HEK293T (cell line): ENCODE measurements around the gene INPP5A.

ENCODE experiments used
- CTCF ChIA-PET: fragments of 350-600 bp; formaldehyde crosslinking; extraction: SDS; loops from one replicate; lab custom pipeline; 2021; ENCODE audit warnings: antibody characterized with exemption, inconsistent platforms; lab: Yijun Ruan, JAX
- POLR2A ChIA-PET: fragments of 350-600 bp; formaldehyde crosslinking; extraction: SDS; loops from one replicate; lab custom pipeline; 2020; ENCODE audit warnings: antibody characterized with exemption, inconsistent platforms; lab: Yijun Ruan, JAX
- DNase-seq: peaks from one replicate; pipeline ENCODE4 v3.0.0; 2012; ENCODE audit warnings: mixed read lengths; ENCODE audit errors: extremely low spot score
- ARNT ChIP-seq: fragments of 450-650 bp; IDR thresholded peaks from 2 replicates; pipeline ENCODE4 v1.6.1; 2017; ENCODE audit warnings: mild to moderate bottlenecking
- BHLHE40 ChIP-seq: fragments of 450-650 bp; IDR thresholded peaks from 2 replicates; pipeline ENCODE4 v1.6.1; 2016; ENCODE audit warnings: mild to moderate bottlenecking, moderate library complexity, borderline replicate concordance
- CTBP1 ChIP-seq: fragments of 450-650 bp; IDR thresholded peaks from 2 replicates; pipeline ENCODE4 v1.6.1; 2016; ENCODE audit warnings: borderline replicate concordance
- ELF4 ChIP-seq: fragments of 450-650 bp; IDR thresholded peaks from 2 replicates; pipeline ENCODE4 v1.6.1; 2017; ENCODE audit warnings: antibody characterized with exemption
- FOXA1 ChIP-seq: fragments of 450-650 bp; IDR thresholded peaks from 2 replicates; pipeline ENCODE4 v1.6.1; 2016; ENCODE audit warnings: mild to moderate bottlenecking
- FOXK2 ChIP-seq: fragments of 450-650 bp; IDR thresholded peaks from 2 replicates; pipeline ENCODE4 v1.6.1; 2016; ENCODE audit warnings: mild to moderate bottlenecking
- FOXM1 ChIP-seq: fragments of 450-650 bp; IDR thresholded peaks from 2 replicates; pipeline ENCODE4 v1.6.1; 2017; ENCODE audit warnings: mild to moderate bottlenecking, borderline replicate concordance
- HDGF ChIP-seq: fragments of 450-650 bp; IDR thresholded peaks from 2 replicates; pipeline ENCODE4 v1.6.1; 2017; ENCODE audit warnings: antibody characterized with exemption, borderline replicate concordance
- L3MBTL2 ChIP-seq: fragments of 450-650 bp; conservative IDR thresholded peaks from 2 replicates; pipeline ENCODE4 v1.6.1; 2016; ENCODE audit warnings: mild to moderate bottlenecking
- LEF1 ChIP-seq: fragments of 450-650 bp; IDR thresholded peaks from 2 replicates; pipeline ENCODE4 v1.6.1; 2017; ENCODE audit warnings: mild to moderate bottlenecking, borderline replicate concordance
- NFRKB ChIP-seq: fragments of 450-650 bp; IDR thresholded peaks from 2 replicates; pipeline ENCODE4 v1.6.1; 2016; ENCODE audit warnings: mild to moderate bottlenecking, moderate library complexity
- PKNOX1 ChIP-seq: fragments of 450-650 bp; IDR thresholded peaks from 2 replicates; pipeline ENCODE4 v1.6.1; 2016
- SP1 ChIP-seq: fragments of 450-650 bp; IDR thresholded peaks from 2 replicates; pipeline ENCODE4 v1.6.1; 2017
- SUZ12 ChIP-seq: fragments of 450-650 bp; IDR thresholded peaks from 2 replicates; pipeline ENCODE4 v1.6.1; 2016; ENCODE audit warnings: mild to moderate bottlenecking
- TARDBP ChIP-seq: fragments of 450-650 bp; IDR thresholded peaks from 2 replicates; pipeline ENCODE4 v1.6.1; 2016
- ZNF384 ChIP-seq: fragments of 450-650 bp; IDR thresholded peaks from 2 replicates; pipeline ENCODE4 v1.6.1; 2016

INPP5A gene

GRCh38 chr10:132624847-132625471, 87.4 kb downstream of the INPP5A start:
- ChIA-PET POLR2A (no interaction called here), CTCF (no interaction called here)
- TF ChIP-seq NFRKB: no peak
- no peak for TF ChIP-seq TARDBP
- DNase-seq: no peak

- TF ChIP-seq ZNF384 (no peak), HDGF (no peak), BHLHE40 (no peak), ARNT (no peak), FOXK2 (no peak), TARDBP (no peak), PKNOX1 (no peak), SP1 (no peak), ELF4 (no peak), LEF1 (no peak), FOXA1 (no peak), FOXM1 (no peak), NFRKB (no peak), L3MBTL2 (no peak), CTBP1 (no peak)
- ChIA-PET CTCF (no interaction called here), POLR2A (no interaction called here)
- DNase-seq: no peak
Measured at GRCh38 chr10:132626019-132626760, 88.6 kb downstream of the INPP5A start.

DNA sequence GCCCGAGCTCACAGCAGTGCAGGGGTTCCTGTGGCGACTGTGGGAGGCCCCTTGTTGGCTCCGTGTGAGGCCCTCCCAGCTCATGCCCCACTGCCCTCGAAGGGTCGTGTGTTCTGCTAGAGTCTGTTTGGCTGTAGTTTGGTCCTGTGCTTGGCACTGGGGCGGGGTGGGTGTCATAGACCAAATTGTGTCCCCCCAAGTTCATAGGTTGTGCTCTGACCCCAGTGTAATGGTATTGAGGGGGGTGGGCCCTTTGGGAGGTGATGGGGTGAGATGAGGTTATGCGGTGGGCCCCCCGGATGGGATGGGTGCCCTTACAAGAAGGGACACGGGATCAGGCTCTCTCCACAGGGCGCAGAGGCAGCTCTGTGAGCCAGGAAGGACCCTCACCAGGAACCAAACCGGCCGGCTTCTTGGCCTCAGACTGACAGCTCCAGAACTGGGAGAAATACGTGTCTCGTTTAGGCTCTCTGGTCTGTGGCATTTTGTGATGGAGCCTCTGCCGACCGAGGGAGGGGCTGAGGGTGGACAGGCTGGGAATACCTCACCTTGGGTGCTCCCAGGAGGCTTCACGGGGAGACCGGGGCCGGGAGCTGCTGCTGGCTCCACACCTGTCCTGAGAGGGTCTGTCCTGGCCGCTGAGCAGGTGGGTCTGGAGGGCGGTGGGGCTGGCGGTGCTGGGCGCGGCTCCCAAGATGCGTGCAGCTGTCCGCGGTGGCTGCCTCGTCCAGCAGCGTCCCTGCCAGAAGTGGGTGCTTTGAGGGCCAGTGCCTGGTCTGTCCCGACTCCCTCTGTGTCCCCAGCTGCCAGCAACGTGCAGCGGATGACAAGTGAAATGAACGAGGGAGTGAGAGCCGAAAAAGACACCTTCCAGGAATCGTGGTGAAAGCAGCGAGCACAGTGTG, 89.4 kb downstream of the INPP5A start:
- POLR2A ChIA-PET: no interaction called here
- no peak for DNase-seq
- no peak for TF ChIP-seq FOXK2
- TF ChIP-seq LEF1: no peak
- TF ChIP-seq ELF4: no peak
- no peak for TF ChIP-seq TARDBP
- TF ChIP-seq PKNOX1: no peak
- TF ChIP-seq ARNT: no peak
- no peak for TF ChIP-seq FOXA1
- no peak for TF ChIP-seq FOXM1
- TF ChIP-seq SUZ12: no peak
- no peak for TF ChIP-seq NFRKB
- no peak for TF ChIP-seq ZNF384
- no peak for TF ChIP-seq BHLHE40
- TF ChIP-seq CTBP1: no peak
- no peak for TF ChIP-seq HDGF
- TF ChIP-seq L3MBTL2: no peak
- TF ChIP-seq SP1: no peak
- CTCF ChIA-PET: no interaction called here

- TF ChIP-seq PKNOX1: no peak
- TF ChIP-seq SP1: no peak
- TF ChIP-seq FOXA1: no peak
- no peak for TF ChIP-seq BHLHE40
- no peak for TF ChIP-seq HDGF
- TF ChIP-seq TARDBP: no peak
- CTCF ChIA-PET: interaction anchor here (0.6 kb wide), 1 partner anchor 116 kb away, joined by 4 read pairs; no protein-coding TSS in a partner anchor
- DNase-seq: no peak
- POLR2A ChIA-PET: no interaction called here
Measured at GRCh38 chr10:132627666-132628531, 90.3 kb downstream of the INPP5A start.
